ENCODE measurements around the gene RASD1. TPM values are rescaled to one million over a fixed set of nuclear protein-coding genes. Genes with fewer than 3 reads are reported as not detected.

RASD1 gene
- total RNA-seq, 3 donors from 2014 or later (not counting 1 experiment from before 2014, with no cell fraction given) = 0.60 to 2.4 (median 1.2) TPM

- peaks cover 0 to 14% of the 10 kb centered on the region in 2 donors for H3K27me3 Mint-ChIP-seq (ENCODE audit: low read depth in 2 of 2)
- H3K9me3 ChIP-seq (ENCODE audit: control insufficient read depth, insufficient read depth, low read length) = no peaks in the 10 kb centered on the region
- 75% methylated on average over 8 of the region's 8 CpGs for WGBS (ENCODE audit: insufficient coverage)
- H3K4me1 Mint-ChIP-seq = peaks cover 5 to 20% of the 10 kb centered on the region in 2 donors
- ATAC-seq = no peak
- H3K4me1 ChIP-seq (ENCODE audit: control insufficient read depth, insufficient read depth, low read length) = peaks cover 12% of the 10 kb centered on the region
- intact Hi-C loops (cut with micrococcal nuclease) = no loop called here
- no peak overlapping the region for H3K4me3 ChIP-seq (ENCODE audit: low read length)
- H3K27ac ChIP-seq (ENCODE audit: low read length) = no peak overlapping the region
- H3K4me3 Mint-ChIP-seq = no peak overlapping the region
- TF ChIP-seq CTCF (IDR thresholded peaks at IDR 0.05) = no peak
- H3K36me3 ChIP-seq (ENCODE audit: control insufficient read depth, insufficient read depth, low read length) = no peaks in the 10 kb centered on the region
- H3K36me3 Mint-ChIP-seq = no peaks in the 10 kb centered on the region
- no peaks in the 10 kb centered on the region for H3K27me3 ChIP-seq (ENCODE audit: control insufficient read depth, insufficient read depth, low read length)
- no peak for DNase-seq
- no peaks in the 10 kb centered on the region for H3K9me3 Mint-ChIP-seq
- H3K27ac Mint-ChIP-seq = no peak overlapping the region
These were observed 23.8 kb downstream of the RASD1 start for GRCh38 chr17:17472333-17472920.

- intact Hi-C loops (cut with micrococcal nuclease) = no loop called here
- no peak overlapping the region for H3K4me3 Mint-ChIP-seq
- 82% methylated on average over 3 of the region's 3 CpGs for WGBS (ENCODE audit: insufficient coverage)
- H3K27ac ChIP-seq (ENCODE audit: low read length) = no peak overlapping the region
- ATAC-seq = no peak
- peaks cover 3 to 16% of the 10 kb centered on the region in 2 donors for H3K27me3 Mint-ChIP-seq (ENCODE audit: low read depth in 2 of 2)
- H3K27ac Mint-ChIP-seq = no peak overlapping the region
- no peaks in the 10 kb centered on the region for H3K9me3 ChIP-seq (ENCODE audit: control insufficient read depth, insufficient read depth, low read length)
- H3K4me1 Mint-ChIP-seq = no peaks in the 10 kb centered on the region
- H3K27me3 ChIP-seq (ENCODE audit: control insufficient read depth, insufficient read depth, low read length) = peaks cover under 1% of the 10 kb centered on the region
- TF ChIP-seq CTCF (IDR thresholded peaks at IDR 0.05) = no peak
- no peaks in the 10 kb centered on the region for H3K36me3 Mint-ChIP-seq
- no peaks in the 10 kb centered on the region for H3K9me3 Mint-ChIP-seq
- H3K4me3 ChIP-seq (ENCODE audit: low read length) = no peak overlapping the region
- H3K4me1 ChIP-seq (ENCODE audit: control insufficient read depth, insufficient read depth, low read length) = no peaks in the 10 kb centered on the region
- no peaks in the 10 kb centered on the region for H3K36me3 ChIP-seq (ENCODE audit: control insufficient read depth, insufficient read depth, low read length)
- DNase-seq = no peak
These were observed 26.2 kb downstream of the RASD1 start for GRCh38 chr17:17469996-17470395.

GRCh38 chr17:17469358-17469757 lies 26.8 kb downstream of the RASD1 start:
- Mint-ChIP-seq H3K36me3 (no peaks in the 10 kb centered on the region), H3K9me3 (no peaks in the 10 kb centered on the region), H3K4me1 (no peaks in the 10 kb centered on the region), H3K27ac (no peak overlapping the region), H3K4me3 (no peak overlapping the region), H3K27me3 (ENCODE audit: low read depth in 2 of 2) (peaks cover 9 to 19% of the 10 kb centered on the region in 2 donors)
- DNase-seq (no peak), ATAC-seq (no peak)
- no peak overlapping the region for H3K27ac ChIP-seq (ENCODE audit: low read length)
- H3K27me3 ChIP-seq (ENCODE audit: control insufficient read depth, insufficient read depth, low read length) = peaks cover 3% of the 10 kb centered on the region
- 96% methylated on average over 4 of the region's 4 CpGs for WGBS (ENCODE audit: insufficient coverage)
- no peak overlapping the region for H3K4me3 ChIP-seq (ENCODE audit: low read length)
- intact Hi-C loops (cut with micrococcal nuclease) = no loop called here
- no peaks in the 10 kb centered on the region for H3K4me1 ChIP-seq (ENCODE audit: control insufficient read depth, insufficient read depth, low read length)
- TF ChIP-seq CTCF (IDR thresholded peaks at IDR 0.05) = no peak
- H3K9me3 ChIP-seq (ENCODE audit: control insufficient read depth, insufficient read depth, low read length) = no peaks in the 10 kb centered on the region
- H3K36me3 ChIP-seq (ENCODE audit: control insufficient read depth, insufficient read depth, low read length) = no peaks in the 10 kb centered on the region

All from natural killer cell (primary cell).